ENCODE data around the gene INTS15.
A peak's percentile ranks its signal among the peaks of the same experiment; 100 is the strongest.

Gene INTS15
- long read RNA-seq, partial matches to known transcripts = 4 of 8 reads
- long read RNA-seq, other reads (novel, unspliced or antisense) = 0 of 8 reads

DNA sequence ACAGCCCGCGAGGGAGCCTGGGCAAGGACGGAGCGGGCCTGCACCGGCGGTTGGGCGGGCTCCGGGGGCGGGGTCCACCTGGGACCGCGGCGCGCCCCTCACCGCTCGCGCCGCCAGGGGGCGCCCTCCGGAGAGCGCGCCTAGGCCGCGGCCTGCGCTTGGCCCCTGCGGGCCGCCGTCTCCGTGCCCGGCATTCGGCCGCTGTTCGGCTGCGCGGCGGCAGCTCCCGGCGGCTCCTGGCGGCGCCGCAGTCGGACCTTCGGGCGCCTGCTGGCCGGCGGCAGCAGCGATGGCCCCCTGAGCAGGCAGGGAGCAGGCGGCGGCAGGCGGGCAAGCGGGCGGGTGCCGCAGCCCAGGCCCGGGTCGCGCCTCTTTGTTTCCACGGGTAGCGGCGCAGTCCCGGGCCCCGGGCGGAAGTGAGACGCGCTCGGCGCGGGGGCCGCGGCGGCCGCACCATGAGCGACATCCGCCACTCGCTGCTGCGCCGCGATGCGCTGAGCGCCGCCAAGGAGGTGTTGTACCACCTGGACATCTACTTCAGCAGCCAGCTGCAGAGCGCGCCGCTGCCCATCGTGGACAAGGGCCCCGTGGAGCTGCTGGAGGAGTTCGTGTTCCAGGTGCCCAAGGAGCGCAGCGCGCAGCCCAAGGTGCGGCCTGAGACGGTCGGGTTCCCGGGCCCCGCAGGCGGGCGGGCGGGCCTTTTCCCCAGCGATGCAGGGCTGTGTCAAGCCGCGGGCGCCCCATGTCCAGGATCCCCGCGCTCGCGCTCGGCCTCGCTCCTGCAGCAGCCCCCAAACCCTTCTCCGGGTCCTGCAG, at the start of gene INTS15:
INTS15 (plus strand) TSS at position 193 of the 816 bp plus-strand sequence; CDS start at position 456, 263 bp downstream.
- DNase-seq (ENCODE audit: low read depth in 1 of 2, low spot score in 1 of 2) = peak; percentile 64 to 65
- peak within 1 kb of the TSS; percentile 65 for H3K27ac ChIP-seq (replicated peaks)
- TF ChIP-seq, protein P1, sequence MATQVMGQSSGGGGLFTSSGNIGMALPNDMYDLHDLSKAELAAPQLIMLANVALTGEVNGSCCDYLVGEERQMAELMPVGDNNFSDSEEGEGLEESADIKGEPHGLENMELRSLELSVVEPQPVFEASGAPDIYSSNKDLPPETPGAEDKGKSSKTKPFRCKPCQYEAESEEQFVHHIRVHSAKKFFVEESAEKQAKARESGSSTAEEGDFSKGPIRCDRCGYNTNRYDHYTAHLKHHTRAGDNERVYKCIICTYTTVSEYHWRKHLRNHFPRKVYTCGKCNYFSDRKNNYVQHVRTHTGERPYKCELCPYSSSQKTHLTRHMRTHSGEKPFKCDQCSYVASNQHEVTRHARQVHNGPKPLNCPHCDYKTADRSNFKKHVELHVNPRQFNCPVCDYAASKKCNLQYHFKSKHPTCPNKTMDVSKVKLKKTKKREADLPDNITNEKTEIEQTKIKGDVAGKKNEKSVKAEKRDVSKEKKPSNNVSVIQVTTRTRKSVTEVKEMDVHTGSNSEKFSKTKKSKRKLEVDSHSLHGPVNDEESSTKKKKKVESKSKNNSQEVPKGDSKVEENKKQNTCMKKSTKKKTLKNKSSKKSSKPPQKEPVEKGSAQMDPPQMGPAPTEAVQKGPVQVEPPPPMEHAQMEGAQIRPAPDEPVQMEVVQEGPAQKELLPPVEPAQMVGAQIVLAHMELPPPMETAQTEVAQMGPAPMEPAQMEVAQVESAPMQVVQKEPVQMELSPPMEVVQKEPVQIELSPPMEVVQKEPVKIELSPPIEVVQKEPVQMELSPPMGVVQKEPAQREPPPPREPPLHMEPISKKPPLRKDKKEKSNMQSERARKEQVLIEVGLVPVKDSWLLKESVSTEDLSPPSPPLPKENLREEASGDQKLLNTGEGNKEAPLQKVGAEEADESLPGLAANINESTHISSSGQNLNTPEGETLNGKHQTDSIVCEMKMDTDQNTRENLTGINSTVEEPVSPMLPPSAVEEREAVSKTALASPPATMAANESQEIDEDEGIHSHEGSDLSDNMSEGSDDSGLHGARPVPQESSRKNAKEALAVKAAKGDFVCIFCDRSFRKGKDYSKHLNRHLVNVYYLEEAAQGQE (IDR thresholded peaks at IDR 0.05; ENCODE audit: insufficient replicate concordance, low read depth) = no peak
- peak; percentile 31 for TF ChIP-seq CTCF (IDR thresholded peaks at IDR 0.05; ENCODE audit: insufficient read depth, low read length)
- no peak; the same call in 1 of the 2 replicates for TF ChIP-seq POLR2AphosphoS5 (IDR thresholded peaks at IDR 0.05; ENCODE audit: low read depth)
- TF ChIP-seq SPI1 (IDR thresholded peaks at IDR 0.05; ENCODE audit: borderline replicate concordance, low read depth) = peak; percentile 42; the same call in 1 of the 2 replicates
- peak; percentile 66 for TF ChIP-seq GABPA (IDR thresholded peaks at IDR 0.05; ENCODE audit: low read depth)
- H3K27me3 ChIP-seq (ENCODE audit: insufficient read depth, poor library complexity, severe bottlenecking) = no peaks in the 10 kb centered on the region
- H3K4me3 ChIP-seq (replicated peaks; ENCODE audit: insufficient read depth, low read length) = peak within 1 kb of the TSS; percentile 84

GRCh38 chr7:6542368-6542767, 47.5 kb upstream of the INTS15 start:
- no peak for DNase-seq (ENCODE audit: low read depth in 1 of 2, low spot score in 1 of 2)
- Histone ChIP-seq H3K4me3 (replicated peaks; ENCODE audit: insufficient read depth, low read length) (no peak overlapping the region), H3K27ac (replicated peaks) (no peak overlapping the region), H3K27me3 (ENCODE audit: insufficient read depth, poor library complexity, severe bottlenecking) (no peaks in the 10 kb centered on the region)
- TF ChIP-seq, protein P1 (IDR thresholded peaks at IDR 0.05; ENCODE audit: insufficient replicate concordance, low read depth) = no peak
- no peak for TF ChIP-seq CTCF (IDR thresholded peaks at IDR 0.05; ENCODE audit: insufficient read depth, low read length)
- no peak for TF ChIP-seq SPI1 (IDR thresholded peaks at IDR 0.05; ENCODE audit: borderline replicate concordance, low read depth)
- no peak for TF ChIP-seq GABPA (IDR thresholded peaks at IDR 0.05; ENCODE audit: low read depth)
- no peak for TF ChIP-seq POLR2AphosphoS5 (IDR thresholded peaks at IDR 0.05; ENCODE audit: low read depth)

DNA sequence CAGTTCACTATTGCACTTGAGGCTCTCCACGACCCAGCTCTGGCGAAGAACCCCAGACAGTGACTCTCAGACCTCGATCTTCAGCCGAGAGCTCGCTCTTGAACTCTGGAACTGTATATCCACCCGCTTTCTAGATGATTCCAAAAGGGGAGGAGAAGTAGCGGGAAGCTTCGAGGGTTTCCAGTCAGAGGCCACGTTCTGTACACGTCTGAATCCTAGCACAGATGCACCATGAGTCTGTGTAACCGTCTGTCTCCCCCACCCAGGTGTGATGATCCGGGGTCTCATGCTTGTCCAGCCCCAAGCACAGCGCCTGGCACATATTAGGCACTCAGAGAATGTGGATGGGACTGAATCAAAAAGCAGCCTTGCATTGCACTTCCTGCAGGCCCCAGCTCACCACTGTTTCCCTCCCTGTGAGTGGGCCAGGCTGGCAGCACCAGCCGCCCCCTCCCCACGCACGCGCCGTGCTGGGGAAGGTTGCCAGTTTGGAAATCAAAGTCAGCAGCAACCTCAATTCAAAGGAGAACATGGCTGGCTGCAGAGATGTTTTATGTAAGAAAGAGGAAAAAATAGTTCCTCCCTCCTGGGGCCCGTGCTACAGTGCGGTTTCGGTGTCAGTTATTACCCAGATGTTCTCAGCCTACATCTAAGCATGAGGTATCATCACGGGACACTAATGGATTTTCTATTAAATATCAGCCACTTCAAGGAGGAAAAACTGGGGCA, 44.3 kb upstream of the INTS15 start:
- no peak overlapping the region for H3K4me3 ChIP-seq (replicated peaks; ENCODE audit: insufficient read depth, low read length)

More for the DNA sequence above, 44.3 kb upstream of the INTS15 start:
- TF ChIP-seq GABPA (IDR thresholded peaks at IDR 0.05; ENCODE audit: low read depth) (no peak), CTCF (IDR thresholded peaks at IDR 0.05; ENCODE audit: insufficient read depth, low read length) (no peak), SPI1 (IDR thresholded peaks at IDR 0.05; ENCODE audit: borderline replicate concordance, low read depth) (peak; percentile 48; the same call in 1 of the 2 replicates), POLR2AphosphoS5 (IDR thresholded peaks at IDR 0.05; ENCODE audit: low read depth) (peak; percentile 43; the same call in 1 of the 2 replicates)
- TF ChIP-seq, protein P1 (IDR thresholded peaks at IDR 0.05; ENCODE audit: insufficient replicate concordance, low read depth) = no peak
- no peaks in the 10 kb centered on the region for H3K27me3 ChIP-seq (ENCODE audit: insufficient read depth, poor library complexity, severe bottlenecking)
- DNase-seq (ENCODE audit: low read depth in 1 of 2, low spot score in 1 of 2) = peak in 1 of 2 experiments; percentile 78
- H3K27ac ChIP-seq (replicated peaks) = peak overlapping the region; percentile 57

All from HL-60 (cell line).